SW480 (cell line): ENCODE data around the gene MAB21L4.
"Not testable (repeated sequence)": the region's sequence is repeated elsewhere in the genome, so short reads cannot be mapped to it uniquely, and the experiment has no call there.

Source experiments
- DNase-seq: peaks from one replicate; pipeline ENCODE4 v3.0.0-alpha.2; 2016; ENCODE audit warnings: low spot score

MAB21L4 gene

GRCh38 chr2:240857039-240858008, 38.6 kb downstream of the MAB21L4 start:
- no peak for DNase-seq

GRCh38 chr2:240856151-240856980, 39.6 kb downstream of the MAB21L4 start:
- peak; percentile 25 for DNase-seq

GRCh38 chr2:240855670-240856069, 40.3 kb downstream of the MAB21L4 start:
- no peak for DNase-seq

GRCh38 chr2:240852671-240853314, 43.2 kb downstream of the MAB21L4 start:
- DNase-seq: no peak

- DNase-seq: peak; percentile 64
Observed at GRCh38 chr2:240851078-240851991, 44.6 kb downstream of the MAB21L4 start.

GRCh38 chr2:240850756-240851077, 45.2 kb downstream of the MAB21L4 start:
- DNase-seq: no peak

- DNase-seq: no peak
Observed at GRCh38 chr2:240850026-240850425, 45.9 kb downstream of the MAB21L4 start.

GRCh38 chr2:240848900-240849680, 46.9 kb downstream of the MAB21L4 start:
- DNase-seq: no peak

- DNase-seq: no peak
Observed at GRCh38 chr2:240847817-240848216, 48.1 kb downstream of the MAB21L4 start.

GRCh38 chr2:240846873-240847595, 48.9 kb downstream of the MAB21L4 start:
- DNase-seq: no peak

- not testable (repeated sequence) for DNase-seq
Observed at GRCh38 chr2:240846309-240846708, 49.6 kb downstream of the MAB21L4 start.

- peak; percentile 68 for DNase-seq
Observed at GRCh38 chr2:240840435-240841060, 55.4 kb downstream of the MAB21L4 start.

- no peak for DNase-seq
Observed at GRCh38 chr2:240839152-240840143, 56.5 kb downstream of the MAB21L4 start.

- DNase-seq: no peak
Observed at GRCh38 chr2:240837621-240838020, 58.3 kb downstream of the MAB21L4 start.

- DNase-seq: no peak
Observed at GRCh38 chr2:240836781-240837467, 59.0 kb downstream of the MAB21L4 start.
